ENCODE results near the gene RAET1G. TPM values are rescaled to one million over a fixed set of nuclear protein-coding genes. Genes with fewer than 3 reads are reported as not detected.

The RAET1G gene
- total and polyA plus RNA-seq, 2 donors (not counting 3 experiments of a cell fraction or from before 2014, with no cell fraction given): 1.6 to 2.1 TPM

- Histone ChIP-seq H2AFZ (ENCODE audit: low read depth, low read length) (no peak overlapping the region), H3K79me2 (ENCODE audit: control insufficient read depth, insufficient read depth, low read length) (no peaks in the 10 kb centered on the region), H3K27me3 (ENCODE audit: control insufficient read depth in 2 of 2, insufficient read depth in 2 of 2, low read length in 2 of 2) (peaks cover 9 to 11% of the 10 kb centered on the region in 2 experiments), H3K4me3 (replicated peaks in 1 of 3; ENCODE audit: insufficient read depth in 1 of 3, low read depth in 1 of 3, low read length in 3 of 3) (no peak overlapping the region), H3K27ac (ENCODE audit: insufficient read depth, low read depth, low read length) (no peak overlapping the region), H3K4me2 (ENCODE audit: insufficient read depth, low read length) (no peak overlapping the region), H3K9me3 (replicated peaks; ENCODE audit: control insufficient read depth, insufficient read depth, low read length) (no peaks in the 10 kb centered on the region), H3K36me3 (ENCODE audit: control insufficient read depth in 2 of 2, extremely low read depth in 1 of 2, insufficient read depth in 2 of 2, low read length in 2 of 2) (no peaks in the 10 kb centered on the region), H3K4me1 (ENCODE audit: control insufficient read depth, extremely low read depth, insufficient read depth, low read length) (peaks cover 4% of the 10 kb centered on the region), H3K9me1 (replicated peaks; ENCODE audit: control insufficient read depth, extremely low read depth, insufficient read depth, low read length) (no peaks in the 10 kb centered on the region), H4K20me1 (replicated peaks; ENCODE audit: control insufficient read depth, extremely low read depth, insufficient read depth, low read length) (no peaks in the 10 kb centered on the region), H3K9ac (replicated peaks; ENCODE audit: extremely low read depth, insufficient read depth, low read length) (no peak overlapping the region)
- intact Hi-C loops (cut with micrococcal nuclease): loop anchor here (5.0 to 10.0 kb wide), 2 partner anchors 354 to 897 kb away; partner anchors contain the start of gene GINM1
- TF ChIP-seq CTCF (IDR thresholded peaks at IDR 0.05; ENCODE audit: extremely low read depth in 1 of 2, insufficient read depth in 1 of 2, low read depth in 1 of 2, low read length in 2 of 2): no peak
- no peak for TF ChIP-seq JUN (IDR thresholded peaks at IDR 0.05; ENCODE audit: borderline replicate concordance, insufficient read depth, insufficient read length, low read depth)
- TF ChIP-seq MYC (IDR thresholded peaks at IDR 0.05; ENCODE audit: low read depth, low read length): no peak
- no peak for TF ChIP-seq POLR2AphosphoS5 (IDR thresholded peaks at IDR 0.05; ENCODE audit: insufficient read depth, low read depth, low read length)
- no peak for TF ChIP-seq GATA2 (IDR thresholded peaks at IDR 0.05; ENCODE audit: insufficient read depth, insufficient read length, low read depth, low read length)
- TF ChIP-seq MAX (IDR thresholded peaks at IDR 0.05; ENCODE audit: insufficient read depth, insufficient read length): no peak
- no peak for TF ChIP-seq FOS (IDR thresholded peaks at IDR 0.05; ENCODE audit: borderline replicate concordance, insufficient read depth, low read length)
- no peak for TF ChIP-seq EZH2 (IDR thresholded peaks at IDR 0.05; ENCODE audit: borderline replicate concordance, low read depth, low read length, severe bottlenecking)
- no peak for TF ChIP-seq POLR2A (IDR thresholded peaks at IDR 0.05; ENCODE audit: low read depth, low read length)
- BruUV-seq (replicated peaks): no TSS peak
- ChIA-PET CTCF (interaction anchor here (1.4 to 1.5 kb wide), 2 partner anchors 16 to 95 kb away, joined by 3 to 5 read pairs; no protein-coding TSS in a partner anchor), POLR2A (no interaction called here)
- FAIRE-seq (no peak), DNase-seq (ENCODE audit: low read depth, low spot score) (no peak)
- dilution Hi-C loops (cut with MboI; ENCODE audit: extremely low pct_ligation_motif_present, low sequenced_read_pairs): no loop called here
These were observed 1.6 kb downstream of the RAET1G start for GRCh38 chr6:149921361-149921760.

Data from endothelial cell of umbilical vein (primary cell).